ENCODE measurements around the gene GJB5.
A peak's percentile ranks its signal among the peaks of the same experiment; 100 is the strongest.

GJB5 gene

DNA sequence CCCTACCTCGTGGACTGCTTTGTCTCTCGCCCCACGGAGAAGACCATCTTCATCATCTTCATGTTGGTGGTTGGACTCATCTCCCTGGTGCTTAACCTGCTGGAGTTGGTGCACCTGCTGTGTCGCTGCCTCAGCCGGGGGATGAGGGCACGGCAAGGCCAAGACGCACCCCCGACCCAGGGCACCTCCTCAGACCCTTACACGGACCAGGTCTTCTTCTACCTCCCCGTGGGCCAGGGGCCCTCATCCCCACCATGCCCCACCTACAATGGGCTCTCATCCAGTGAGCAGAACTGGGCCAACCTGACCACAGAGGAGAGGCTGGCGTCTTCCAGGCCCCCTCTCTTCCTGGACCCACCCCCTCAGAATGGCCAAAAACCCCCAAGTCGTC lies 39.9 kb downstream of the GJB5 start:
- no peak overlapping the region for H3K27ac ChIP-seq (ENCODE audit: insufficient read depth in 1 of 2, low read depth in 1 of 2, low read length in 2 of 2, poor library complexity in 1 of 2, severe bottlenecking in 2 of 2)
- WGBS (ENCODE audit: insufficient coverage): 99% methylated on average over 11 of the region's 12 CpGs
- CTCF ChIA-PET: no interaction called here
- H3K27me3 ChIP-seq (replicated peaks in 2 of 5; ENCODE audit: control insufficient read depth in 4 of 5, insufficient read depth in 5 of 5, low read length in 4 of 5): peaks cover 0 to 23% (median 9%) of the 10 kb centered on the region in 5 experiments
- DNase-seq: no peak
- peaks cover 0 to 10% (median 4%) of the 10 kb centered on the region in 4 experiments for H3K4me1 ChIP-seq (ENCODE audit: control extremely low read depth in 1 of 4, control insufficient read depth in 4 of 4, insufficient read depth in 4 of 4, low read length in 3 of 4)
- no peaks in the 10 kb centered on the region for H3K36me3 ChIP-seq (ENCODE audit: control insufficient read depth in 4 of 4, insufficient read depth in 4 of 4, low read length in 3 of 4)
- no peaks in the 10 kb centered on the region for H3K9me3 ChIP-seq (ENCODE audit: control extremely low read depth in 1 of 5, control insufficient read depth in 4 of 5, insufficient read depth in 2 of 5, low read depth in 1 of 5, low read length in 4 of 5)
- POLR2A ChIA-PET: no interaction called here
- H3K4me3 ChIP-seq (ENCODE audit: control insufficient read depth in 1 of 7, extremely low read depth in 1 of 7, insufficient read depth in 4 of 7, low read depth in 2 of 7, low read length in 6 of 7): no peak overlapping the region

DNA sequence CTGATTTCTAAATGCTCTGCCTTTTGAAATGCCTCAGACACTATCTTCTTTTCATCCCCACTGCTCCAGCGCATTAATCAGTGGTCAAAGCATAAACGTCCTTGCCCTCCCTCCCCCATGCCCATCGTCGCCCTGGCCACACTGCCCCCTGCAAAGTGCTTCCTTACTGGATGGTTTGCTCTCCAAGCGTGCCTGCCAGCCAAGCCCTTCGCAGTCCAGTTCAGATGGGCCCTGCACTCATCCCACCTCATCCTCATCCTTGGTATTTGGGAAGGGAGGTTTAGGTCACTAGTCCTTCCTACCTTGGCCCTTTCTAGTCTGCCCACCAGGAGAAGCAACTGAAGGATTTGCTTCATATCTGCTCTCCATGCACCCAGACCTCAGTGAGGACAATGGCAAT lies 41.1 kb downstream of the GJB5 start:
- H3K9me3 ChIP-seq (ENCODE audit: control extremely low read depth in 1 of 5, control insufficient read depth in 4 of 5, insufficient read depth in 2 of 5, low read depth in 1 of 5, low read length in 4 of 5): no peaks in the 10 kb centered on the region
- POLR2A ChIA-PET: no interaction called here
- no peak overlapping the region for H3K4me3 ChIP-seq (ENCODE audit: control insufficient read depth in 1 of 7, extremely low read depth in 1 of 7, insufficient read depth in 4 of 7, low read depth in 2 of 7, low read length in 6 of 7)
- no peak overlapping the region for H3K27ac ChIP-seq (ENCODE audit: insufficient read depth in 1 of 2, low read depth in 1 of 2, low read length in 2 of 2, poor library complexity in 1 of 2, severe bottlenecking in 2 of 2)
- H3K4me1 ChIP-seq (ENCODE audit: control extremely low read depth in 1 of 4, control insufficient read depth in 4 of 4, insufficient read depth in 4 of 4, low read length in 3 of 4): peaks cover 0 to 10% (median 4%) of the 10 kb centered on the region in 4 experiments
- 97% methylated on average over 4 of the region's 6 CpGs for WGBS (ENCODE audit: insufficient coverage)
- CTCF ChIA-PET: interaction anchor here (1.3 to 1.9 kb wide), 2 partner anchors 8 to 52 kb away, joined by 3 to 5 read pairs; no protein-coding TSS in a partner anchor
- DNase-seq: no peak
- H3K36me3 ChIP-seq (ENCODE audit: control insufficient read depth in 4 of 4, insufficient read depth in 4 of 4, low read length in 3 of 4): no peaks in the 10 kb centered on the region
- H3K27me3 ChIP-seq (replicated peaks in 2 of 5; ENCODE audit: control insufficient read depth in 4 of 5, insufficient read depth in 5 of 5, low read length in 4 of 5): peaks cover 0 to 23% (median 9%) of the 10 kb centered on the region in 5 experiments

DNA sequence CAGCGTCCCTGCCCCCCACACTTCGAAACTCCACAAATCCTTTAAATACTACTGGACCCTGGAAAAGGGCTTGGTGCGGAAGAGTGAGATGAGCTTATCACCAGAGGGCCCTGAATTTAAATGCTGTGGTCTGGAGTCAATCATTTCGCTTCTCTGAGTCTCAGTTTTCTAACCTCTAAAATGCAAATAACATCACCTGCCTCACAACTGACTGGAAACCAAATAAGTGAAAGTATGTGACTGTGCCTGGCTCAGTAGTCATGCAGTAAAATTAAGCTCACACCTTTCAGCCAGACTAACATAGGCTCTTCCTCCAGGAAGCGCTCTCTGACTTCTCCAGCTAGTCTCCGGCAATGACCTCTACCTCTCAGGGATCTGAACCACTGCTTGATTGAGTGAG lies 42.1 kb downstream of the GJB5 start:
- CTCF ChIA-PET: interaction anchor here (1.3 to 1.9 kb wide), 2 partner anchors 9 to 51 kb away, joined by 3 to 5 read pairs; no protein-coding TSS in a partner anchor
- POLR2A ChIA-PET: no interaction called here

DNA sequence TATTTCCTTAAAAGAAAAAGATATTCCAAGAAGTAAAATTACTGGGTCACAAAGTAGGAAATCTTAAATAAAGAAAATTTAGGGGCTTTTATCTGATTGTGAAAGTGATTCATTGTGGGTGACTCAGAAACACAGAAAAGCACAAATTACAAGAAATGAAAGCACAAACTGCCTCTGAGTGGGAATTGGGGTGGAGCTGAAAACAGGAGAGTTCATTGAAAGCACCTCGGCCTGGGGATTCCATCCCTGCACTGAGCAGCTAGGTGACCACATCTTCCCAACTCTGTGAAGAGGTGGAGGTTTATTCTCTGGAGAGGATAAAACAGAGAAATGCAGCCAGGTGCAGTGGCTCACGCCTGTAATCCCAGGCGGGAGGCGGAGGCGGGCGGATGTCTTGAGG lies 45.4 kb downstream of the GJB5 start:
- CTCF ChIA-PET: no interaction called here
- DNase-seq: peak in 1 of 3 donors; percentile 17

More for the DNA sequence above, 42.1 kb downstream of the GJB5 start:
- Histone ChIP-seq H3K4me3 (ENCODE audit: control insufficient read depth in 1 of 7, extremely low read depth in 1 of 7, insufficient read depth in 4 of 7, low read depth in 2 of 7, low read length in 6 of 7) (no peak overlapping the region), H3K27ac (ENCODE audit: insufficient read depth in 1 of 2, low read depth in 1 of 2, low read length in 2 of 2, poor library complexity in 1 of 2, severe bottlenecking in 2 of 2) (no peak overlapping the region), H3K27me3 (replicated peaks in 2 of 5; ENCODE audit: control insufficient read depth in 4 of 5, insufficient read depth in 5 of 5, low read length in 4 of 5) (peaks cover 0 to 19% (median 5%) of the 10 kb centered on the region in 5 experiments), H3K36me3 (ENCODE audit: control insufficient read depth in 4 of 4, insufficient read depth in 4 of 4, low read length in 3 of 4) (no peaks in the 10 kb centered on the region), H3K9me3 (ENCODE audit: control extremely low read depth in 1 of 5, control insufficient read depth in 4 of 5, insufficient read depth in 2 of 5, low read depth in 1 of 5, low read length in 4 of 5) (no peaks in the 10 kb centered on the region), H3K4me1 (ENCODE audit: control extremely low read depth in 1 of 4, control insufficient read depth in 4 of 4, insufficient read depth in 4 of 4, low read length in 3 of 4) (peaks cover 0 to 10% (median 3%) of the 10 kb centered on the region in 4 experiments)
- DNase-seq: no peak
- 87% methylated on average over 3 of the region's 6 CpGs for WGBS (ENCODE audit: insufficient coverage)

DNA sequence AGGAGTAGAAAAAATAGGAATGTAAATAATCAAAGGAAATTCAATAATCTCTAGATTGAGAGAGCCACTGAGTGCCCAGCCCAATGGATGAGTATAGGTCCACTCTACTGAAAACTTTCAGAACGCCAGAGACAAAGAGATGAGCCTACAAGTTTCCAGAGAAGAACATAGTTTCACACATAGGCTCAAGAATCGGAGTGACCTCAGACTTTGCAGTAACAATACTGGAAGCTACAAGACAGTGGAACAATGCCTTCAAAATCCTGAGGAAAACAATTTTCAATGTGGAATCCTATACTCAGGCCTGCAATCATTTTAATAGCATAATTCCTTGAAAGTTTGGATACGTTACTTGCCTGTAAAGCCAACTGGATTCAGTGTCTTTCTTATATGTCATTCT lies 48.9 kb downstream of the GJB5 start:
- CTCF ChIA-PET: no interaction called here
- H3K4me1 ChIP-seq (ENCODE audit: control extremely low read depth in 1 of 4, control insufficient read depth in 4 of 4, insufficient read depth in 4 of 4, low read length in 3 of 4): no peaks in the 10 kb centered on the region

More for the DNA sequence above, 45.4 kb downstream of the GJB5 start:
- peaks cover 0 to 6% (median 0%) of the 10 kb centered on the region in 5 experiments for H3K9me3 ChIP-seq (ENCODE audit: control extremely low read depth in 1 of 5, control insufficient read depth in 4 of 5, insufficient read depth in 2 of 5, low read depth in 1 of 5, low read length in 4 of 5)
- no peaks in the 10 kb centered on the region for H3K4me1 ChIP-seq (ENCODE audit: control extremely low read depth in 1 of 4, control insufficient read depth in 4 of 4, insufficient read depth in 4 of 4, low read length in 3 of 4)
- no peak overlapping the region for H3K4me3 ChIP-seq (ENCODE audit: control insufficient read depth in 1 of 7, extremely low read depth in 1 of 7, insufficient read depth in 4 of 7, low read depth in 2 of 7, low read length in 6 of 7)
- POLR2A ChIA-PET: no interaction called here
- H3K36me3 ChIP-seq (ENCODE audit: control insufficient read depth in 4 of 4, insufficient read depth in 4 of 4, low read length in 3 of 4): no peaks in the 10 kb centered on the region
- peaks cover 0 to 2% (median 0%) of the 10 kb centered on the region in 5 experiments for H3K27me3 ChIP-seq (replicated peaks in 2 of 5; ENCODE audit: control insufficient read depth in 4 of 5, insufficient read depth in 5 of 5, low read length in 4 of 5)
- no peak overlapping the region for H3K27ac ChIP-seq (ENCODE audit: insufficient read depth in 1 of 2, low read depth in 1 of 2, low read length in 2 of 2, poor library complexity in 1 of 2, severe bottlenecking in 2 of 2)
- WGBS (ENCODE audit: insufficient coverage): 95% methylated on average over 3 of the region's 6 CpGs

DNA sequence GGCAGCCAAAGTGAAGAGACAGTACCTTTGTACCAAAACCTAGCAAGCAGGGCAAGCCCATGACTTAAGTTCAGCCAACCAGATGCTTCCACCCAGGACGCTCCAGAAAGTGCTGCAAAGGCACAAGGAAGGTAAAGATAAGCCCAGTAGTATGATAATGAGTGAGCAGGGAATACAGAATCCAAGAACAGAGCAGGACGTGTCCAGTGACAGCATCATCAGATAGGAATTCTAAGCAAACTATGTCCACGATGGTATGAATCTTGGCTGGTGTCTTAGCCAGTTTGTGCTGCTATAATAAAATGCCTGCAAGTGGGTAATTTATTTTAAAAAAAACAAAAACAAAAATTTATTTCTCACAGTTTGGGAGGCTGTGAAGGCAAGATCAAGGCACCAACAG lies 51.5 kb downstream of the GJB5 start:
- H3K4me1 ChIP-seq (ENCODE audit: control extremely low read depth in 1 of 4, control insufficient read depth in 4 of 4, insufficient read depth in 4 of 4, low read length in 3 of 4): no peaks in the 10 kb centered on the region
- no peak overlapping the region for H3K4me3 ChIP-seq (ENCODE audit: control insufficient read depth in 1 of 7, extremely low read depth in 1 of 7, insufficient read depth in 4 of 7, low read depth in 2 of 7, low read length in 6 of 7)
- no peak for DNase-seq
- peaks cover 0 to 3% (median 0%) of the 10 kb centered on the region in 5 experiments for H3K27me3 ChIP-seq (replicated peaks in 2 of 5; ENCODE audit: control insufficient read depth in 4 of 5, insufficient read depth in 5 of 5, low read length in 4 of 5)
- H3K9me3 ChIP-seq (ENCODE audit: control extremely low read depth in 1 of 5, control insufficient read depth in 4 of 5, insufficient read depth in 2 of 5, low read depth in 1 of 5, low read length in 4 of 5): peaks cover 0 to 8% (median 0%) of the 10 kb centered on the region in 5 experiments
- no peak overlapping the region for H3K27ac ChIP-seq (ENCODE audit: insufficient read depth in 1 of 2, low read depth in 1 of 2, low read length in 2 of 2, poor library complexity in 1 of 2, severe bottlenecking in 2 of 2)
- CTCF ChIA-PET: no interaction called here
- POLR2A ChIA-PET: no interaction called here
- WGBS (ENCODE audit: insufficient coverage): 94% methylated on average over 2 of the region's 3 CpGs
- no peaks in the 10 kb centered on the region for H3K36me3 ChIP-seq (ENCODE audit: control insufficient read depth in 4 of 4, insufficient read depth in 4 of 4, low read length in 3 of 4)

More for the DNA sequence above, 48.9 kb downstream of the GJB5 start:
- no peak for DNase-seq
- Histone ChIP-seq H3K36me3 (ENCODE audit: control insufficient read depth in 4 of 4, insufficient read depth in 4 of 4, low read length in 3 of 4) (no peaks in the 10 kb centered on the region), H3K27me3 (replicated peaks in 2 of 5; ENCODE audit: control insufficient read depth in 4 of 5, insufficient read depth in 5 of 5, low read length in 4 of 5) (peaks cover 0 to 3% (median 0%) of the 10 kb centered on the region in 5 experiments), H3K27ac (ENCODE audit: insufficient read depth in 1 of 2, low read depth in 1 of 2, low read length in 2 of 2, poor library complexity in 1 of 2, severe bottlenecking in 2 of 2) (no peak overlapping the region), H3K9me3 (ENCODE audit: control extremely low read depth in 1 of 5, control insufficient read depth in 4 of 5, insufficient read depth in 2 of 5, low read depth in 1 of 5, low read length in 4 of 5) (peaks cover 0 to 6% (median 0%) of the 10 kb centered on the region in 5 experiments), H3K4me3 (ENCODE audit: control insufficient read depth in 1 of 7, extremely low read depth in 1 of 7, insufficient read depth in 4 of 7, low read depth in 2 of 7, low read length in 6 of 7) (no peak overlapping the region)
- 94% methylated on average over 3 of the region's 3 CpGs for WGBS (ENCODE audit: insufficient coverage)
- POLR2A ChIA-PET: no interaction called here
